ENCODE measurements around the gene SYNPR. TPM values are rescaled to one million over a fixed set of nuclear protein-coding genes. Genes with fewer than 3 reads are reported as not detected.

SYNPR gene
- total and polyA plus RNA-seq, 7 donors, result 0.16 to 1.4 (median 0.32) TPM; not detected in 2

GRCh38 chr3:63387568-63387967, 109.5 kb downstream of the SYNPR start:
- Histone ChIP-seq H3K9me3 (no peaks in the 10 kb centered on the region), H3K27ac (no peak overlapping the region), H3K27me3 (no peaks in the 10 kb centered on the region), H3K36me3 (no peaks in the 10 kb centered on the region), H3K4me3 (no peak overlapping the region), H3K4me1 (no peaks in the 10 kb centered on the region)
- DNase-seq, result no peak
- intact Hi-C loops (cut with DNase I), result no loop called here
- TF ChIP-seq CTCF (IDR thresholded peaks at IDR 0.05), result no peak
- no peak for TF ChIP-seq POLR2AphosphoS5 (IDR thresholded peaks at IDR 0.05)
- WGBS, 2 donors, result 93% methylated on average over 3 of the region's 3 CpGs

GRCh38 chr3:63390710-63391230, 112.7 kb downstream of the SYNPR start:
- H3K27ac ChIP-seq, result no peak overlapping the region
- no peaks in the 10 kb centered on the region for H3K4me1 ChIP-seq
- no peak for DNase-seq
- H3K4me3 ChIP-seq, result no peak overlapping the region
- no peaks in the 10 kb centered on the region for H3K27me3 ChIP-seq
- no peaks in the 10 kb centered on the region for H3K36me3 ChIP-seq
- H3K9me3 ChIP-seq, result no peaks in the 10 kb centered on the region
- no peak for TF ChIP-seq POLR2A (IDR thresholded peaks at IDR 0.05)
- TF ChIP-seq EP300 (IDR thresholded peaks at IDR 0.05), result no peak
- TF ChIP-seq POLR2AphosphoS5 (IDR thresholded peaks at IDR 0.05), result no peak
- no peak for TF ChIP-seq CTCF (IDR thresholded peaks at IDR 0.05)
- 75% methylated on average over 5 of the region's 5 CpGs for WGBS, 2 donors
- intact Hi-C loops (cut with DNase I), result no loop called here

GRCh38 chr3:63395960-63396359, 117.9 kb downstream of the SYNPR start:
- intact Hi-C loops (cut with DNase I), result no loop called here
- Histone ChIP-seq H3K27me3 (no peaks in the 10 kb centered on the region), H3K4me1 (no peaks in the 10 kb centered on the region), H3K36me3 (no peaks in the 10 kb centered on the region), H3K9me3 (no peaks in the 10 kb centered on the region), H3K4me3 (no peak overlapping the region), H3K27ac (no peak overlapping the region)
- 55 to 76% methylated on average over 4 of the region's 4 CpGs for WGBS, 2 donors
- TF ChIP-seq POLR2AphosphoS5 (IDR thresholded peaks at IDR 0.05) (no peak), POLR2A (IDR thresholded peaks at IDR 0.05) (no peak), CTCF (IDR thresholded peaks at IDR 0.05) (no peak), EP300 (IDR thresholded peaks at IDR 0.05) (no peak)
- DNase-seq, result no peak

- Histone ChIP-seq H3K36me3 (no peaks in the 10 kb centered on the region), H3K27me3 (no peaks in the 10 kb centered on the region), H3K4me1 (no peaks in the 10 kb centered on the region), H3K27ac (no peak overlapping the region), H3K4me3 (no peak overlapping the region), H3K9me3 (no peaks in the 10 kb centered on the region)
- 63 to 77% methylated on average over 6 of the region's 6 CpGs for whole genome bisulfite sequencing, 2 donors
- intact Hi-C loops (cut with DNase I), result no loop called here
- TF ChIP-seq CTCF (IDR thresholded peaks at IDR 0.05) (no peak), EP300 (IDR thresholded peaks at IDR 0.05) (no peak), POLR2AphosphoS5 (IDR thresholded peaks at IDR 0.05) (no peak), POLR2A (IDR thresholded peaks at IDR 0.05) (no peak)
- DNase-seq, result no peak
Measured at GRCh38 chr3:63400246-63400860, 122.2 kb downstream of the SYNPR start.

- H3K4me3 ChIP-seq, result no peak overlapping the region
- 88% methylated on average over 3 of the region's 3 CpGs for WGBS, 2 donors
- DNase-seq, result no peak
- intact Hi-C loops (cut with DNase I), result no loop called here
- H3K9me3 ChIP-seq, result no peaks in the 10 kb centered on the region
- H3K4me1 ChIP-seq, result no peaks in the 10 kb centered on the region
- no peak for TF ChIP-seq CTCF (IDR thresholded peaks at IDR 0.05)
- TF ChIP-seq POLR2AphosphoS5 (IDR thresholded peaks at IDR 0.05), result no peak
- H3K36me3 ChIP-seq, result no peaks in the 10 kb centered on the region
- no peaks in the 10 kb centered on the region for H3K27me3 ChIP-seq
- no peak overlapping the region for H3K27ac ChIP-seq
Measured at GRCh38 chr3:63405882-63406281, 127.8 kb downstream of the SYNPR start.
